ENCODE data around the gene RPEL1.

RPEL1 gene

DNA sequence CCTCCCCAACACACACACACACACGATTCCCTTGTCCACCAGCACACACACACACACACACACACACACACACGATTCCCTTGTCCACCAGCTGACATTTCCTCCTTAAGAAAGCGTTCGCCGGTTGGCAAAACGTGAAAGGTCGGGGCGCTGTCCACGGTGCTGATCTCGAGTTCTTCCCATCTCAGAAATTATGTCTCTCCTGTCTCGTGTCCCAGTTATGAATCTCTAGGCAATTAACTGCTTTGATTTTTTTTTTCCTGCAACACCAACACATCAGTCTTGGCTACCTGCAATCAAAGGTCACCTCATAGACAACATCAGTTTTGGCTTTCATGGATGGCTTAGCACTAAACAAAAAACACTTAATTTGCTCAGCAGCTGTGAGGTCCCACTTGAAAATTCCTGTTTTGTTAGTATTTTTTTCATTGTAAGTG is 33.2 kb downstream of the RPEL1 start:
- DNase-seq (ENCODE audit: low read depth): no peak

DNA sequence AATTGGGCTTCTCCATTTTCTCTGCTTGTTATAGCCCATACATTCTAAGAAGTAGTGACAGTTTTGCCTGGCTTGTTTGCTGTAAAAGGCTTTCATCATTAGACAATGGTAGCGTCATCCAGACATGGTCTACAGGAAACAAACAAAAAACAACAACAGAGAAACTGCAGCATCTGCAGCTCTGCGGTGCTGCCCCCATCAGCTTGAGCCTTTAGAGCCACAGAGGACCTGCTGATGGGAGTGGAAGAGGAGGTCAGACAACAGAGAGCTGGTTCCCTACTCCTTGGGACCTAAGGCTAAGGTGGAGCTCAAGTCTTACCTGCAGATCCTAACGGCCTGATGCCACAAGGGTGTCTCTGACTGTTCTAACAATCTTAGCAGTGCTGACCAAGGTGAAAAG is 34.3 kb downstream of the RPEL1 start:
- no peak for DNase-seq (ENCODE audit: low read depth)

GRCh38 chr10:103280506-103280905 is 34.8 kb downstream of the RPEL1 start:
- DNase-seq (ENCODE audit: low read depth): no peak

DNA sequence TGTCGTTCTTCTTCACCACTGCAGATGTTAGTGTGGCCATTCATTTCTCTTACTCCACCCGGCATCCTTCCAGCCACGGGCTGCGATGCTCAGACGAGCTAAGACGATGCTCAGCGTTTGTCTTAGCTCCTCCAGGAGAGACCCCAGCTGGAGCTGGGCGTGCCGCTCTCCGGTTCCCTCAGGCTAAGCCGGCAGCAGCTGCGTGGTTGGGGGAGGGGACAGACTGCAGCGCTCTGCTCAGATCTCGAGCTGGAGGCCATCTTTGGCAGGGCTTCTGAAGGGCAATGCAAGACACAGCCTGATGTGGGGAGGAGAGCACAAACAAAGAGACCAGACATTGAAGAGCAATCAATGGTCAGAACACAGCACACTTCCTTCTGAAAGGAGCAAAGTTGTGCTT is 36.1 kb downstream of the RPEL1 start:
- no peak for DNase-seq (ENCODE audit: low read depth)

GRCh38 chr10:103282961-103283360 is 37.3 kb downstream of the RPEL1 start:
- DNase-seq (ENCODE audit: low read depth): no peak

DNA sequence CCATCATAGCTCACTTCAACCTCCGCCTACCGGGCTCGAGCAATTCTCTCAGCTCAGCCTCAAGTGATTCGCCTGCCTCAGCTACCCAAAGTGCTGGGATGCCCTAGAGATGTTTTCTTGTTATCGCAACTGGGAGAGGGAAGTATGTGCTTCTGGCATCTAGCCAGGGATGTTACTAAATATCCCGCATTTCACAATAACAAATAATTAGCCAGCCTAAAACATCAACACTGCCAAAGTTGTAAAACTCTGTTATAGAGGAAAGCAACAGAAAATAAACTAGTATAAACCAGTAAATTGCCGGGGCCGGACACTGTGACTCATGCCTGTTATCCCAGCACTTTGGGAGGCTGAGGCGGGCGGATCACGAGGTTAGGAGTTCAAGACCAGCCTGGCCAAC is 38.5 kb downstream of the RPEL1 start:
- DNase-seq (ENCODE audit: low read depth): no peak

DNA sequence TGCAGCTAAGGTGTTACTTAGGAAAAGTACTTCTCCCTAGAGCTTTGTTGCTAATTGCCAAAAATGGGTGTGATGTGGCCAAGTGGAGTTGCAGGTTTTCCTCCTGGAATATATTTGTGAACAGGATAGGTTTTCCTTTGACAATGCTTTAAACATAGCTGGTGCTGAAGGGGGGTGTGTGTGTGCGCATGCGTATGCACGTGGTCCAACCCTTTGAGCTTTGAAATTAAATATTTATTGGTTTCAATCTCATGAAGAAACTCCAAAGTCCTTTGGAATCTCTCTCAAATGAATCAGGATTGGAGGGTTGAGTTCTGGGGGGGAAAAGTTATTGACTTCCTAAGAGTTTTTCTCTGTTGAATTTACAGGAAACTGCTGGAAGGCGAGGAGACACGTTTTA is 42.3 kb downstream of the RPEL1 start:
- no peak for DNase-seq (ENCODE audit: low read depth)

GRCh38 chr10:103291588-103291987 is 45.9 kb downstream of the RPEL1 start:
- no peak for DNase-seq (ENCODE audit: low read depth)

DNA sequence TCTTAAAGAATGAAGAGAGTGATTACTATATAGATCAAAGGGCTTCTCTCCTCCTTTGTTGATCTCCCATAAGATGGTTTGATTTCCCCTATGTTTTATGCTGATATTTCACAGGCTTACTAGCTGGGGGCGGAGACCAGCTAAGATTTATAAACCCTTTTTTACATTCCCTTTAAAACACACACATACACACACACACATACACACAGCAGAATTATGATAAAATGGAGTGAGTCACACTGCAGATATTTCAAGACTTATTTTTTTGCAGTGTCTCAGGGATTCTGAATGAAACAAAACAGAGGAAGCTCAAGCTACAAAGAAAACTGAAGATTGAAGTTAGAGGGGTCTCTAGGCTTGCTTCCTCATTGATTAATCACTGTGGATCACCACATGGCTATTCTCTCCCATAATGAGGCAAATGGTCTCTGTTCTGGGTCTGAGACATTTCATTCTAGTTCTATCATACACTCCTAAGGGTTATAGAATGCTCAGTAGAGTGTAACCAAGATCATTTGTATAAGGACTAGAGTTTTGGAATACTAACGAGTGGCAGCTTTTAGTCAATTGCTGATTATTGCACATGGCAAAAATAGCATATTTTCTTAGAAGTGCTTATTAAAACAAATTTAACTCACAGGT is 49.8 kb downstream of the RPEL1 start:
- no peak for DNase-seq (ENCODE audit: low read depth)
